KOPT-K1 (cell line): ENCODE measurements around the gene CORO2A.

ENCODE experiments used
- H3K27ac ChIP-seq: fragments of 200-600 bp; sonication (generic); 2 replicates; pipeline ENCODE4 v1.5.1; 2016; ENCODE audit warnings: antibody characterized with exemption, mild to moderate bottlenecking, low read depth, low read length; ENCODE audit not compliant: poor library complexity, severe bottlenecking
- H3K36me3 ChIP-seq: fragments of 200-600 bp; sonication (generic); 2 replicates; pipeline ENCODE4 v1.5.1; 2017; ENCODE audit warnings: antibody characterized with exemption, mild to moderate bottlenecking, low read length, moderate library complexity; ENCODE audit not compliant: insufficient read depth
- H3K9me3 ChIP-seq: fragments of 200-600 bp; sonication (generic); 2 replicates; pipeline ENCODE4 v1.5.1; 2017; ENCODE audit warnings: antibody characterized with exemption, low read length, mild to moderate bottlenecking; ENCODE audit not compliant: insufficient read depth, poor library complexity, severe bottlenecking

The CORO2A gene

DNA sequence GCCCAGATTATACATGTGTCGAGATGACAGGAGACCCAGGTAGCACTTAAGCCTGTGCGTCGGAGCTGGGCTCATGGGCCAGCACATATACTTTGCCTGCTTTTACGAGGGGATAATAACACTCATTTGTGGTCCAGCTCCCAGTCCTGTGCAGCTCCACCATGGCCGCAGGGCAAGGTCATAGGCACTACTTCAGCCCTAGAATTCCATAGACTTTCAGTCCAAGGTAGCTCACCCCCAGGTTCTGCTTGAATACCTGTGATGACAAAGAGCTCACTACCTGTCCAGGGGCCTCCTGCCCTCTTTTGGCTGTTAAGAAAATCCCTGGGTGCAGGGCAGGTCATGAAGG lies 1.7 kb downstream of the CORO2A start:
- Histone ChIP-seq H3K27ac (no peak overlapping the region), H3K36me3 (no peaks in the 10 kb centered on the region), H3K9me3 (no peaks in the 10 kb centered on the region)

DNA sequence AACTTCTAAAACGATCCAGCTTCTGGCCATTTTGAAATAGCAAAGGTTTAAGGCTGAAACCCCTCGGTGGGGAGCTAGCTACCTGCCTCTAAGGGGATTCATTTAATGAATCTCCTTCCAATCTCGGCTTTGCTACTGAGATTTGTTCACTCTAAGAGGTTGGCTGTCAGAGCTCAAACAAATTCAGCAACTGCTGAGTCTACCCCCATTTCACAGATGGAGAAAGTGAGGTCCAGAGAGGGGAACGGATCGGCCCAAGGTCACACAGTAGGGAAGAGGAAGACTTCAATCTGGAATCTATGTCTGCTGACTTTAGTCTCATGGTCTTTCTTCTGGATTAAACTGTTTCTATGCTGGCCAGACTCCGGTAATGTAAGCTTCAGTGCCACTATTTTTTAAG lies 3.0 kb downstream of the CORO2A start:
- H3K36me3 ChIP-seq, result no peaks in the 10 kb centered on the region
- H3K27ac ChIP-seq, result peak overlapping the region; percentile 30
- no peaks in the 10 kb centered on the region for H3K9me3 ChIP-seq

DNA sequence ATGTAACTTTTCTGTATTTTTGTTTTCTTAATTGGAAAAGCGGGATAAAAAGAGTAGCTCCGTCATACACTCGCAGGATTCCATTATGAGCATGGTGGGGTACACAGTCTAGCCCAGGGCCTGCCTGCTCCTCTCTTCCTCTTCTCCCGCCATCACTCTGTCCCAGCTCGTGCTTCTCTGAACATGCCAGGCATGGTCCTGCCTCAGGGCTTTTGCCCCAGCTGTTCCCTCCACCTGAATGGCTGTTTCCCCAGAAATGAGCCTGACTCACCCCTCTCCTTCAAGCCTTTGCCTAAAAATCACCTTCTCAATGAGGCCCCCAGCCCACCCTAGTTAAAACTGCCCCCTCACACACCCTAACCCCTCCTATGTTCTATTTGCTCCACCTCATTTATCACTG lies 4.5 kb downstream of the CORO2A start:
- no peaks in the 10 kb centered on the region for H3K36me3 ChIP-seq
- H3K27ac ChIP-seq, result no peak overlapping the region
- no peaks in the 10 kb centered on the region for H3K9me3 ChIP-seq

DNA sequence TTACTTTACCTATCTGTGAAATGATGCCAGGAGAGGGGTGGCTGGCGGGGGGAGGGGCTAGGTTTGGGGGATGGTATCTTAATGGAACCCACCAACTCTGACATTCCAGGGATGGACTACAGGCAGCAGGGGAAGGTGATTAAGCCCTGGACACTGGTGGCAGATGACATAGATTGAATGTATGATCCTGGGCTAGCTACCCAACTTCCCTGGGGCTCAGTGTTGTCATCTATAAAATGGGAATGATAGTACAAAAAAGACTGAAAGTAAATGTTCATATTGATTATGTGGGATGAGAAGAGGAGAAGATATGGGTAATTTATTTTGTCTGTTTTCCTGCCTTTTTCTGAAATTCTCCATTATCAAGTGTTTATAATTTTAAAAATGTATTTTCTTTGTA lies 6.2 kb downstream of the CORO2A start:
- Histone ChIP-seq H3K27ac (no peak overlapping the region), H3K9me3 (no peaks in the 10 kb centered on the region)

DNA sequence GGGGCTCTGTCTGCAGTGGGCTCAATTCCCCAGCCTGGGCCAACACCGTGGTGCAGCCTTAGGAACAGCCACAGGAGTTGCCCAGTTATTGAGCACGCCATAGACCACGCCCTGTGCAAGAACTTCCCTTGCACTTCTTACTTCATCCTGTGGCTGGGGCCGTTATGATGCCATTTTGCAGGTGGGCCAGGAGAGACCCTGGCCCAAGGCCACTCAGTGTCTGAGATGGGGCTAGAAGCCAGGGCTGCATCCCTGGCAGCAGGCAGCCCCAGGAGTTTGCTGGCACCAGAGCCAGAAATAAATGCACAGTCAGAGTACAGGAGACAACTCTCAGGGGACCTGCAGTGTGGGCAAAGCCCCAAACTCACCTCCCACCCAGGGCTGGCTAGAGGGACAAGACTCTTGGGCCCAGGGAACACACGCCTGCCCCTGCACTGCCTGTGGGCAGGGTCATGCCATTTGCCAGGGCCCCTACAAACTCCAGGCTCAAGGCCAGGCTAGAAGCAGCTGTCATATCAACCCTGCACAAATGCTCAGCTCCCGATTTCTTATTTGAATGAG lies 6.7 kb downstream of the CORO2A start:
- H3K9me3 ChIP-seq, result no peaks in the 10 kb centered on the region
- H3K27ac ChIP-seq, result no peak overlapping the region
- H3K36me3 ChIP-seq, result no peaks in the 10 kb centered on the region

More for the DNA sequence above, 6.2 kb downstream of the CORO2A start:
- H3K36me3 ChIP-seq, result no peaks in the 10 kb centered on the region

DNA sequence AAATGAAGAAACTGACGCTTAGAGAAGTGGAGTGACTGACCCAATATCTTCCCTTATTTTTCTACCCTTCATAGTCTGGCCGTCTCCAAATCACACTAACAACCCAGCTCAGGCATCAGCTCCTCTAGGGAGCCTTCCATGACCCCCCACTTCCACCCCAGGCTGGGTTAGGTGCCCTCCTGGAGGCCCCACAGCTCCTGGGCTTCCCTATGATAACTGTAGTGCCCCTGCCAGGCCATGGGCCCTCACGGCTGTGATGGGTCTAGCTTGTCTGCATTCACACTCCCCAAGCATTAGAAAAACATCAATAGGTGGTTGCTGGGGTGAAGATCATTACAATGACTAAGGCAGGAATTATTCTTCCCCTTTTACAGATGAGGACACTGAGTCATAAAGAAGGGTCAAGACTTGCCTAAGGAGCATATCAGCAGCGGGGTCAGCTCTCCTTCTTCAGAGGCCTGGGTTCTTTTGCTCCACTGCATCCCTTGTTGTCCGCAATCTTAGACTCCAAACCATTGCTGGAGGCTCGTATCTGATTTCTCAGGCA lies 7.3 kb downstream of the CORO2A start:
- H3K9me3 ChIP-seq, result no peaks in the 10 kb centered on the region
- H3K27ac ChIP-seq, result no peak overlapping the region
- H3K36me3 ChIP-seq, result no peaks in the 10 kb centered on the region

DNA sequence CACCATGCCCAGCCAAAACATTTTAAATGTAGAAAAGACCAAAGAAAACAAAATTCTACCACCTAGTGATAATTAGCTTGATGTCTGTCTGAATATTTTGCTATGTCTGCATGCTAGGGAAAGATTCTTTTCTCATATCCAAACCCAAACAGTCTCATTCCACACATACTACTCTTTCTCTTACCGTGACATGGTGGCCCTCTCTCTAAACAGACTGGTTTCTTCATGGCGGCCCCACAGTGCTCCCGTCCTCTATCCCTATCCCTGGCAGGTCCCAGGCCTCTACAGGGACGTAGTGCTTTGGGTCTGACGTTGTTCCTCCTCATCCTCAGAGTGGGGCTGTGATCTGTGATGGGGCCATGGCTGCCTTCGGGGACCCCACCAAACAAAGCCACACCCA lies 8.1 kb downstream of the CORO2A start:
- Histone ChIP-seq H3K27ac (no peak overlapping the region), H3K36me3 (no peaks in the 10 kb centered on the region), H3K9me3 (no peaks in the 10 kb centered on the region)

DNA sequence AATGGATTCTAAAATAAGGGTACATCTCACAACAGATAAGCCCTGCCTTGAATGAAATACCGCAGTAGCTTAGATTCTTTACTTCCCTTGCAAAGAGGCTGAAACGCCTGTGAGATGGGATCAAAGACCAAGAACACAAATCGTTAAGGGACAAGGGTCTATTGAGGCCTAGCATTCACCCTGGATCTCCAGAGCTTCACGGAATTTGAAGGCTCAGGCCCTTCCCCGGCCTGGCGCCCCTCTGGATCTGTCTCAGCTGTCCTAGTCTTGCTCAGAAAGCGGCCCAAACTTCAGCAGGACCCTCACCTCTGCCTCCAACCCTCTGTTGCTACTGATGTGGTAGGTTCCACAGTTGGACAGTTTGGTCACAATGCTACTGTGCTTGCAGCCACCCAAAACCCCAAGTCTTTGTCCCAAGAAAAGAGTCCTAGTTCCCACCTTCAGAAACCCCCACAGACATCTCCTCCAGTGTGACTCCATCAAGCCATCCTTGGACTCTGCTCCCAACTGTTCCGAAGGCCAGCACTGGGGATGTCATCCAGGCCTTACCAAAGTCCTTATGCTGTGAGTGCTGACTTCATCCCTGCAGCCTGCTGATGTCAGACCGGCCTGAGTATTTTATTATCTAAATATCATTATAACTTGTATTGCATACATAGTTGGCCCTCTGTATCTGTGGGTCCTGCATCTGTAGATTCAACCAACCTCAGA lies 9.4 kb downstream of the CORO2A start:
- no peak overlapping the region for H3K27ac ChIP-seq
- no peaks in the 10 kb centered on the region for H3K9me3 ChIP-seq
- H3K36me3 ChIP-seq, result no peaks in the 10 kb centered on the region

DNA sequence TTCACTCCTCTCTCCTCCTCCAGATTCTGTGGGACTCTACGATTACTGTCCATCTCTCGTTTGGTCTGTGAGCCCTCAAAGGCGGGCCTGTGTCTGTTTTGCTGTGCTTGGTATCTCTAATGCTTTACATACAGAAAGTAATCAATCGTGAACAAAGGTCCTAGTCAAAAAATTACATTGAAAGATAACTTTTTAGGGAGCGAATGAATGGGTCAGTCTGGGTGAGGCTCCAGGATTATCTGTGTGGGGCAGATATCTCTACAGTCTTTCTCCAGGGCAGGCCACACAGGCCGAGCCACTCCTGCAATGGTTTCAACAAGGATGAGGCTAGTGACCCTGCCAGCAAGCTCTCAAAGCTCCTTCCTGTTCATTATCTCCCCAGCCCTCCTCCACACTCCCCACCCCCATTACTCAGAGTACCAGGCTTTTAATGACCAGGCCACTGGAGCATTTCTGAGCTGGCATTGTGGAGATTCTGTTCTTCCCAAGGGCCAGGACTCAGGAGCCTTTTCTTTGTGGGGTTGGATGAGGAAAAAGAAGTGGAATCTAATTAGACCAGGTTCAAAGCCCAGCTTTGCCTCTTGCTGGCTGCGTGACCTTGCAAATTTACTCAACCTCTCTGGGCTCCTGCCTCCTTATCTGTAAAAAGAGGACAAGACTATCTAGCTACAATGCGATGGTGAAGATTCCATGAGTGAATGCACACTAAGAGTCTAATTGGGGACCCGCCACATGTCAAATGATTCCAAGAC lies 10.2 kb downstream of the CORO2A start:
- Histone ChIP-seq H3K9me3 (no peaks in the 10 kb centered on the region), H3K27ac (no peak overlapping the region), H3K36me3 (no peaks in the 10 kb centered on the region)

DNA sequence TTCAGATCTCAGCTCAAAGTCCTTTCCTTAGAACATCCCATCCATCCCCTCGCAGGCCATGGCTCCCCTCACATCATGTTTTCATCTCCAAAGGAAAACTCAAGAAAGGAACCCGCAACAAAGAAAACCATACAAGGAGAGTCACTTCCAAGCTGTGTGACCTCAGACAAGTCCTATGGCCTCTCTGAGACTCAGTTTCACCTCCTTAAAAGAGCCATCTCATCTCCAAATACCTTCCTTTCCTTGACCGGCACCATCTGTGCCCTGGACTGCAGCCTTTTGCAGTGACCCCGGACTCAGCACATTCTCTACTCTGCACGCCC lies 10.7 kb downstream of the CORO2A start:
- Histone ChIP-seq H3K27ac (no peak overlapping the region), H3K9me3 (no peaks in the 10 kb centered on the region), H3K36me3 (no peaks in the 10 kb centered on the region)

DNA sequence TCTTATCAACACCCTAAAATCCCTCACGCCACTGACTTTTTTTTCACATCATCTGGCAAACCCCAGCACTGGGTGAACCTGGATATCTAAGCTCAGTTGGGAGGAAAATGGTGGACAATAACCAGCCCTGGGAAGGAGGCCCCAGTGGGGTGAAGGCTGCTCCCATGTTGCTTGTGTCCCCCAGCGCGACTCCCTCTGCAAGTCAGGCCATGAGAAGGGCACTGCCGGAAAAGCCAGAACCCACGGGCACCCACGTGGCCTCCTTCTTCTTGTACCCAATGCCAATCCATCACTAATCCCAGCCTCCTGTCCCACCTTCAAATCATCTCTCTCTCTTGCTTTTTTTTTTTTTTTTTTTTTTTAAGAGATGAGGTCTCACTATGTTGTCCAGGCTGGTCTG lies 11.4 kb downstream of the CORO2A start:
- H3K27ac ChIP-seq, result no peak overlapping the region
- H3K36me3 ChIP-seq, result no peaks in the 10 kb centered on the region
- no peaks in the 10 kb centered on the region for H3K9me3 ChIP-seq

DNA sequence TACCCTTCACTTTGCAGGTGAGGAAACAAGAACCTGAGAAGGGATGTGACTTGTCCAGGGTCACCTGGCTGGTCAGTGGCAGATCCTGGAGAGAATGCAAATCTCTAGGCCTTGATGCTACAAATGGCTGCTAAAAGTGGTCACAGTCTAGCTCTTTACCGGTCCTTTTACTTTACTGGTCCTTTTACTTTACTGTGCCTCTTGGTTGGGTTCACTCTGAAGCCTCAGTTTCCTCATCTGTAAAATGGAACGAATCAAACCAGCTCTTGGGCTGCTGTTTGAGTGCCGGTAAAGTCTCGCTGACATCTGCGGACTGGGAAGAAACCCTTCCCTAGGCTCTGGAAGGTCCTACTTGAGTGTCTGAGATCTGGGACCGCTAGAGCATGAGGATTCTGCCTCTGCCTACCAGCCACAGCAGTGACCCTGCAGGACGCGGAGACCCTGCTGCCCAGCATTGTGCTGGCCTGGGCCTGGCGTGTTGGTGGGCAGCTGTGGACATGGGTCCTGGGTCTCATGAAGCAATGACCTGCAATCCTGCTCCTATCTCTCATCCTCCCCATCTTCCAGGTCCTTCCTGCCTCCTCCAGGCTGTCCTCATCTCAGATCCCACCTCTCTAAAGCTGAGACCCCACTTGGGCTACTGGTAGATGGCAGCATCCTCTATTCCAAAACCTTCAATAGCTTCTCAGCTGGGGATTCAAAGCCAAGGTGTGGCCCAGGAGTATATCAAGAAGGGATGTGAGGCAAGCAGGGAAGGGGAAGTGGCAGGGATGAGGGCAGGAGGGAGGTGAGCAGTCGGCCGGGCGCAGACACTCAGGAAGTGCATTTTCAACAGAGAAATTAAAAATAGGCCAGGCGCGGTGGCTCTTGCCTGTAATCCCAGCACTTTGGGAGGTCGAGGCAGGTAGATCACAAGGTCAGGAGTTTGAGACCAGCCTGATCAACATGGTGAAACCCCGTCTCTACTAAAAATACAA lies 13.3 kb downstream of the CORO2A start:
- Histone ChIP-seq H3K36me3 (no peaks in the 10 kb centered on the region), H3K9me3 (no peaks in the 10 kb centered on the region), H3K27ac (no peak overlapping the region)

DNA sequence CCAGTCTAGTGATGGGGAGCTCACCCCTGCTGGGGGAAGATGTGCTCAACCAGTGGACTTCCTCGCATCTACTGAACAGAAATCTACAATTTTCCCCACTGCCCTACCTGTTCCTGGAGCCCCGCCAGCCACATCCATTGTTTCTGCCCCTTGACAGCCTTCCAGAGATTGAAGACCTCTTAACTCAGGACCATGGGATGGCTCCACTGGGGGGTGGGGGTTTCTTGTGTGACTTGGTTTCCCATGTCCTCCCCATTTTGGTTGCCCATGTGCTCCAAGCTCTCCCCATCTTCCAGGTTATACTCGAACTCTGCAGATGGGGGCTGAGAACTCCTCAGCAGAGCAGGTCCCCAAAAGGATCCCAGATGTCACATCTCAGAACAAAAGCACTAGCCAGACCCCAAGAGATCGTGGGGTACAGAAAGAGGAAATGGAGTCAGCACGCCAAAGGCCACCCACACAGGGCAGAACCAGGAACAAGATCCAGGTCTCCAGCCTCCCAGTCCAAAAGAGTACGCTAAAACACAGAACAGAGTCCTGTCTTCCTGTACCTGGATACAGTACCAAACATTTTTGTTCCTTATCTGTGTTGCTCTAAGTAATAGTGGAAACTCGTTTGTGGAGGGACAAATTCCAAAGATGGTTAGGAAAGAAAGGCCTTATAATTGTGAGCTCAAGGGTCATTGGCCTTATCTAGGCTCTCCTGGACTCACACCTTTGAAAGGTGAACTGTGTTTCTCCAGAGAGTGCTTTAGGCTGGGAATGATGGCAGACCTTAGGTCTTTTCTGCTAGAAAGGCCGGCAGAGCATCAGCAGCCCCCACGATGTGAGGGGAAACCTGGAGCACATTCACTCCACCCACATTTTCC lies 15.8 kb downstream of the CORO2A start:
- no peaks in the 10 kb centered on the region for H3K9me3 ChIP-seq
- no peaks in the 10 kb centered on the region for H3K36me3 ChIP-seq
- H3K27ac ChIP-seq, result no peak overlapping the region

DNA sequence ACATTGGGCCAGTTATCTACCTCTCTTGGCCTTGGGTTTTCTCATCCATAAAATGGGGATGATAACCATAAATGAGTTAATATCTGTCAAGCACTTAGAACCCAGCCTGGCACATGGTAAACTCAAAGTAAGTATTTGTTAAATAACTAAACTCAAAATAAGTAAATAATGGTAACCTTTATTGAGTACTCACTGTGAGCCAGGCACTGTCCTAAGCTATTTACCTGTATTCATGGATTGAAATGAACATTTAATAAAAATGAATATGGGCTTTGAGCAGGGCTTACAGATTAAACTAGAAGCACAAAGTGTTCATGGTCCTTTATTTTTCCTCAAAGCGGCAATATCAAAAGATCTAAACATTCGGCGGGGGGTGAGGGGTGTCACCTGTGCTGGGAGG lies 16.7 kb downstream of the CORO2A start:
- no peak overlapping the region for H3K27ac ChIP-seq

More for the DNA sequence above, 16.7 kb downstream of the CORO2A start:
- H3K36me3 ChIP-seq, result no peaks in the 10 kb centered on the region
- no peaks in the 10 kb centered on the region for H3K9me3 ChIP-seq
